SK-N-SH (cell line): Measurements from ENCODE around the gene HECW1. TPM values are rescaled to one million over a fixed set of nuclear protein-coding genes. Genes with fewer than 3 reads are reported as not detected.

Source experiments
- CTCF ChIA-PET: fragments of 300-600, 350-600 bp; formaldehyde crosslinking; extraction: SDS; loops from one replicate; lab custom pipeline; 2021; lab: Yijun Ruan, JAX
- POLR2A ChIA-PET: fragments of 350-600 bp; sonication (Branson Sonifier 250); formaldehyde crosslinking; extraction: SDS; loops from one replicate; lab custom pipeline; 2020; ENCODE audit warnings: antibody characterized with exemption, inconsistent platforms; lab: Yijun Ruan, JAX
- DNase-seq: peaks from one replicate; pipeline ENCODE4 v3.0.0; 2012
- H2AFZ ChIP-seq: fragments of 200-600 bp; sonication (generic); 2 replicates; pipeline ENCODE4 v1.8.1; 2016; ENCODE audit warnings: antibody characterized with exemption, mild to moderate bottlenecking, low read depth
- H3F3A ChIP-seq: fragments of 200-600 bp; sonication (generic); replicated peaks from 2 replicates; pipeline ENCODE3; 2016; ENCODE audit warnings: antibody characterized with exemption, mild to moderate bottlenecking; ENCODE audit not compliant: insufficient read depth
- H3K27ac ChIP-seq, 2 experiments: fragments of 200-500 bp in 1 of 2; fragments of 200-600 bp in 1 of 2; sonication (Bioruptor generic) in 1 of 2; sonication (generic), shearing (Covaris generic) in 1 of 2; 2 replicates each; pipeline versions ENCODE4 v1.5.1 to v1.6.1; 2014 to 2016; ENCODE audit warnings: low read depth in 2 of 2, inconsistent platforms in 1 of 2, low read length in 1 of 2, mild to moderate bottlenecking in 1 of 2, mixed read lengths in 1 of 2
- H3K27me3 ChIP-seq: fragments of 200-600 bp; sonication (generic), shearing (Covaris generic); 2 replicates; pipeline ENCODE4 v1.6.1; 2016; ENCODE audit warnings: mixed run types; ENCODE audit not compliant: insufficient read depth
- H3K36me3 ChIP-seq, 2 experiments: fragments of 200-500 bp in 1 of 2; fragments of 200-600 bp in 1 of 2; sonication (Bioruptor generic) in 1 of 2; sonication (generic) in 1 of 2; replicated peaks in 1 of 2; 2 replicates each; pipeline versions ENCODE3 to v1.5.1; 2014 to 2016; ENCODE audit warnings: low read length in 1 of 2, mild to moderate bottlenecking in 1 of 2; ENCODE audit not compliant: insufficient read depth in 2 of 2, control insufficient read depth in 1 of 2
- H3K4me1 ChIP-seq, 2 experiments: fragments of 200-500 bp in 1 of 2; fragments of 200-600 bp in 1 of 2; sonication (Bioruptor generic) in 1 of 2; sonication (generic), shearing (Covaris generic) in 1 of 2; 2 replicates each; pipeline versions ENCODE4 v1.5.1 to v1.6.1; 2014 to 2016; ENCODE audit warnings: low read depth in 1 of 2, low read length in 1 of 2, mixed run types in 1 of 2; ENCODE audit not compliant: insufficient read depth in 2 of 2, control insufficient read depth in 1 of 2
- H3K4me2 ChIP-seq: fragments of 200-600 bp; sonication (generic), shearing (Covaris generic); 2 replicates; pipeline ENCODE4 v1.6.1; 2017; ENCODE audit warnings: mixed run types
- H3K4me3 ChIP-seq, 2 experiments: fragments of 200-500 bp in 1 of 2; fragments of 200-600 bp in 1 of 2; sonication (Bioruptor generic) in 1 of 2; sonication (generic), shearing (Covaris generic) in 1 of 2; 2 replicates each; pipeline versions ENCODE4 v1.5.1 to v1.8.1; 2014 to 2016; ENCODE audit warnings: low read depth in 2 of 2, inconsistent platforms in 1 of 2, low read length in 1 of 2, mild to moderate bottlenecking in 1 of 2, mixed read lengths in 1 of 2, moderate library complexity in 1 of 2
- H3K79me2 ChIP-seq: fragments of 200-600 bp; sonication (generic); 2 replicates; pipeline ENCODE4 v1.8.1; 2017; ENCODE audit warnings: mild to moderate bottlenecking; ENCODE audit not compliant: insufficient read depth
- H3K9ac ChIP-seq: fragments of 200-600 bp; sonication (generic); 2 replicates; pipeline ENCODE4 v1.6.1; 2017; ENCODE audit warnings: mixed run types
- H3K9me2 ChIP-seq: fragments of 200-600 bp; sonication (generic); 2 replicates; pipeline ENCODE4 v1.6.1; 2017; ENCODE audit warnings: mixed run types
- H3K9me3 ChIP-seq: fragments of 200-600 bp; sonication (generic); 2 replicates; pipeline ENCODE4 v1.6.1; 2017; ENCODE audit warnings: mixed run types, mild to moderate bottlenecking, moderate library complexity
- H4K20me1 ChIP-seq: fragments of 200-600 bp; sonication (generic); 2 replicates; pipeline ENCODE4 v1.6.1; 2017; ENCODE audit warnings: mild to moderate bottlenecking, mixed run types; ENCODE audit not compliant: insufficient read depth
- EP300 ChIP-seq, 2 experiments: IDR thresholded peaks; 2 replicates each; pipeline versions ENCODE4 v1.4.0 to v1.6.1; 2012; ENCODE audit warnings: borderline replicate concordance in 1 of 2, low read depth in 1 of 2, low read length in 1 of 2
- EZH2phosphoT487 ChIP-seq: fragments of 200-600 bp; sonication (generic); IDR thresholded peaks from 2 replicates; pipeline ENCODE4 v1.6.1; 2017; ENCODE audit warnings: low read depth, mixed run types, mild to moderate bottlenecking, antibody characterized with exemption, moderate library complexity, borderline replicate concordance
- FOXJ3 ChIP-seq: sonication (generic); formaldehyde crosslinking; IDR thresholded peaks from 2 replicates; pipeline ENCODE4 v1.5.1; 2020; ENCODE audit warnings: mild to moderate bottlenecking, missing genetic modification reagents
- GATA2 ChIP-seq: sonication (generic); formaldehyde crosslinking; IDR thresholded peaks from 2 replicates; pipeline ENCODE4 v1.5.0; 2020; ENCODE audit warnings: mild to moderate bottlenecking, missing genetic modification reagents
- JUND ChIP-seq: IDR thresholded peaks from 2 replicates; pipeline ENCODE4 v1.4.0; 2012
- MAX ChIP-seq: IDR thresholded peaks from 2 replicates; pipeline ENCODE4 v1.4.0; 2012; ENCODE audit warnings: low read depth
- MXI1 ChIP-seq: IDR thresholded peaks from 2 replicates; pipeline ENCODE4 v1.6.1; 2012; ENCODE audit warnings: mild to moderate bottlenecking, low read depth, low read length, improper control_type of control experiment
- NFIC ChIP-seq: IDR thresholded peaks from 2 replicates; pipeline ENCODE4 v1.4.0; 2012; ENCODE audit warnings: borderline replicate concordance
- NRF1 ChIP-seq: IDR thresholded peaks from 2 replicates; pipeline ENCODE4 v1.6.1; 2012; ENCODE audit warnings: low read depth, mild to moderate bottlenecking, low read length
- PBX3 ChIP-seq: IDR thresholded peaks from 2 replicates; pipeline ENCODE4; 2012
- RAD21 ChIP-seq: IDR thresholded peaks from 2 replicates; pipeline ENCODE4 v1.6.1; 2012; ENCODE audit warnings: mild to moderate bottlenecking, low read length
- REST ChIP-seq: IDR thresholded peaks from 2 replicates; pipeline ENCODE4 v1.6.1; 2012; ENCODE audit warnings: mild to moderate bottlenecking, low read depth, low read length, moderate library complexity
- SIN3A ChIP-seq: IDR thresholded peaks from 2 replicates; pipeline ENCODE4 v1.6.1; 2012; ENCODE audit warnings: low read depth, mild to moderate bottlenecking, low read length, moderate library complexity, borderline replicate concordance
- TAF1 ChIP-seq: IDR thresholded peaks from 2 replicates; pipeline ENCODE4 v1.6.1; 2012; ENCODE audit warnings: low read depth, mild to moderate bottlenecking, low read length, moderate library complexity, borderline replicate concordance
- USF1 ChIP-seq: IDR thresholded peaks from 2 replicates; pipeline ENCODE4 v1.4.0; 2012; ENCODE audit warnings: low read depth, borderline replicate concordance
- USF2 ChIP-seq: fragments of 150-350 bp; IDR thresholded peaks from 2 replicates; pipeline ENCODE4 v1.6.1; 2017; ENCODE audit warnings: antibody characterized with exemption, low read length, low read depth, borderline replicate concordance
- YY1 ChIP-seq: IDR thresholded peaks from 2 replicates; pipeline ENCODE4 v1.4.0; 2012; ENCODE audit warnings: low read depth, mild to moderate bottlenecking
- WGBS: methylation state at CpG from one replicate; pipeline ENCODE4 v1.1.6; 2017; ENCODE audit warnings: low lambda C conversion rate; 5-methylcytosine and 5-hydroxymethylcytosine counted together
- polyA plus RNA-seq, 3 experiments: library from polyadenylated mRNA; depleted of rRNA; stranded (reverse); fragments of >200 nt; gene quantifications; 2 replicates each; pipeline ENCODE4 v1.2.3, GENCODE V29; 2012

Gene HECW1
- polyA plus RNA-seq, 1 of the 3 experiments (the other 2 are of a cell fraction): not detected

GRCh38 chr7:43585562-43585961 lies 473.1 kb downstream of the HECW1 start:
- Histone ChIP-seq H3K27ac (peak overlapping the region; percentile 28 to 88; a peak in 3 of 4 replicates), H3F3A (peaks cover 7% of the 10 kb centered on the region), H3K4me1 (peaks cover 20 to 27% of the 10 kb centered on the region in 2 experiments; a peak in 3 of 4 replicates), H3K9me3 (no peaks in the 10 kb centered on the region), H3K27me3 (no peaks in the 10 kb centered on the region), H3K9me2 (no peaks in the 10 kb centered on the region), H3K4me2 (peak overlapping the region; percentile 94), H2AFZ (no peak overlapping the region), H3K4me3 (peak overlapping the region; percentile 70 to 98)
- 47% methylated on average over 2 of the region's 2 CpGs for WGBS
- DNase-seq: no peak
- CTCF ChIA-PET: interaction anchor here (1.1 to 8.5 kb wide), 9 partner anchors 10 to 645 kb away, joined by 3 to 346 read pairs (median 7); no protein-coding TSS in a partner anchor
- TF ChIP-seq JUND (no peak), NFIC (no peak), NRF1 (no peak), SIN3A (no peak), PBX3 (no peak), EP300 (IDR thresholded peaks at IDR 0.05; ENCODE audit: borderline replicate concordance in 1 of 2, low read depth in 1 of 2, low read length in 1 of 2) (no peak), USF1 (no peak), REST (no peak), TAF1 (no peak), FOXJ3 (CRISPR knock-in tag) (no peak), USF2 (no peak), MXI1 (no peak), GATA2 (CRISPR knock-in tag) (no peak), YY1 (no peak), MAX (no peak), RAD21 (no peak), EZH2phosphoT487 (no peak)
- TF ChIP-seq, all 33 proteins: peak for 0
- POLR2A ChIA-PET: no interaction called here
- H3K79me2 ChIP-seq: peaks cover 76% of the 10 kb centered on the region
- H3K9ac ChIP-seq: peak overlapping the region; percentile 90
- peaks cover 2 to 18% of the 10 kb centered on the region in 2 experiments for H3K36me3 ChIP-seq
- H4K20me1 ChIP-seq: peaks cover 75% of the 10 kb centered on the region
